ENCODE results near the gene IFNLR1.

The IFNLR1 gene

GRCh38 chr1:24105368-24106160 is 81.5 kb downstream of the IFNLR1 start:
- TF ChIP-seq CTCF (IDR thresholded peaks at IDR 0.05; ENCODE audit: control insufficient read depth, insufficient read depth, low read depth, low read length, missing control alignments): no peak
- no peak for DNase-seq (ENCODE audit: low read depth)
- H3K4me3 ChIP-seq (ENCODE audit: control insufficient read depth, low read depth, low read length): no peak overlapping the region

- no peak overlapping the region for H3K4me3 ChIP-seq (ENCODE audit: control insufficient read depth, low read depth, low read length)
- DNase-seq (ENCODE audit: low read depth): no peak
- no peak for TF ChIP-seq CTCF (IDR thresholded peaks at IDR 0.05; ENCODE audit: control insufficient read depth, insufficient read depth, low read depth, low read length, missing control alignments)
Measured at GRCh38 chr1:24104854-24105253, 82.2 kb downstream of the IFNLR1 start.

Measured in AG09309 (cell line).